OCI-LY1 (cell line): ENCODE measurements around the gene GFI1.

Source experiments
- H2AFZ ChIP-seq: fragments of 200-600 bp; sonication (generic), shearing (Covaris generic); 2 replicates; pipeline ENCODE4 v1.6.0; 2014; ENCODE audit warnings: antibody characterized with exemption, mild to moderate bottlenecking, low read length
- H3F3A ChIP-seq: fragments of 200-600 bp; sonication (generic), shearing (Covaris generic); 2 replicates; pipeline ENCODE4 v1.6.0; 2014; ENCODE audit warnings: mild to moderate bottlenecking, antibody characterized with exemption, low read length, moderate library complexity; ENCODE audit not compliant: insufficient read depth
- H3K27ac ChIP-seq: fragments of 200-600 bp; sonication (generic); 2 replicates; pipeline ENCODE4 v1.5.1; 2014; ENCODE audit warnings: low read length, mixed run types, mild to moderate bottlenecking, low read depth; ENCODE audit not compliant: poor library complexity, severe bottlenecking
- H3K27me3 ChIP-seq: fragments of 200-600 bp; sonication (generic); 2 replicates; pipeline ENCODE4 v1.6.0; 2014; ENCODE audit warnings: antibody characterized with exemption, mild to moderate bottlenecking, low read length, moderate library complexity; ENCODE audit not compliant: insufficient read depth
- H3K36me3 ChIP-seq: fragments of 200-600 bp; sonication (generic); 2 replicates; pipeline ENCODE4 v1.6.1; 2014; ENCODE audit warnings: mild to moderate bottlenecking, antibody characterized with exemption, low read length, moderate library complexity, mixed read lengths; ENCODE audit not compliant: insufficient read depth
- H3K4me1 ChIP-seq: fragments of 200-600 bp; sonication (generic); 2 replicates; pipeline ENCODE4 v1.5.1; 2014; ENCODE audit warnings: mild to moderate bottlenecking, low read length, moderate library complexity; ENCODE audit not compliant: insufficient read depth, severe bottlenecking
- H3K4me2 ChIP-seq: fragments of 200-600 bp; sonication (generic), shearing (Covaris generic); 2 replicates; pipeline ENCODE4 v1.6.1; 2014; ENCODE audit warnings: low read length
- H3K4me3 ChIP-seq: fragments of 200-600 bp; sonication (generic); 2 replicates; pipeline ENCODE4 v1.5.1; 2014; ENCODE audit warnings: low read length, low read depth, mild to moderate bottlenecking, mixed read lengths; ENCODE audit not compliant: poor library complexity, severe bottlenecking
- H3K79me2 ChIP-seq: fragments of 200-600 bp; shearing (Covaris generic); 2 replicates; pipeline ENCODE4 v1.6.1; 2016; ENCODE audit warnings: mixed run types, low read length, mixed read lengths; ENCODE audit not compliant: insufficient read depth
- H3K9ac ChIP-seq: fragments of 200-600 bp; sonication (generic), shearing (Covaris generic); 2 replicates; pipeline ENCODE4 v1.6.1; 2014; ENCODE audit warnings: mild to moderate bottlenecking, low read length, mixed read lengths
- H3K9me2 ChIP-seq: fragments of 200-600 bp; sonication (generic), shearing (Covaris generic); 2 replicates; pipeline ENCODE4 v1.6.1; 2014; ENCODE audit warnings: low read depth, mild to moderate bottlenecking, low read length, mixed read lengths
- H3K9me3 ChIP-seq: fragments of 200-600 bp; shearing (Covaris generic); 2 replicates; pipeline ENCODE4 v1.6.1; 2014; ENCODE audit warnings: low read length, mixed read lengths
- H4K20me1 ChIP-seq: fragments of 200-600 bp; sonication (generic), shearing (Covaris generic); 2 replicates; pipeline ENCODE4 v1.6.0; 2016; ENCODE audit warnings: mild to moderate bottlenecking, low read length; ENCODE audit not compliant: insufficient read depth
- CTCF ChIP-seq: fragments of 200-600 bp; sonication (generic), shearing (Covaris generic); IDR thresholded peaks from 2 replicates; pipeline ENCODE4 v1.5.1; 2017; ENCODE audit warnings: mild to moderate bottlenecking, antibody characterized with exemption, low read length, moderate library complexity, mixed read lengths
- EZH2 ChIP-seq: fragments of 200-600 bp; sonication (generic), shearing (Covaris generic); IDR thresholded peaks from 2 replicates; pipeline ENCODE4 v1.8.0; 2017; ENCODE audit warnings: borderline replicate concordance, mixed run types, mild to moderate bottlenecking, antibody characterized with exemption, low read length, moderate library complexity, mixed read lengths

GFI1 gene

GRCh38 chr1:92446546-92446945, 40.2 kb downstream of the GFI1 start:
- H3K9me3 ChIP-seq, result no peaks in the 10 kb centered on the region
- no peak overlapping the region for H3K27ac ChIP-seq
- H3K27me3 ChIP-seq, result no peaks in the 10 kb centered on the region
- H3K36me3 ChIP-seq, result no peaks in the 10 kb centered on the region
- no peaks in the 10 kb centered on the region for H3K9me2 ChIP-seq
- H3F3A ChIP-seq, result no peaks in the 10 kb centered on the region
- H4K20me1 ChIP-seq, result no peaks in the 10 kb centered on the region
- no peaks in the 10 kb centered on the region for H3K79me2 ChIP-seq
- H3K4me3 ChIP-seq, result no peak overlapping the region
- no peak overlapping the region for H3K9ac ChIP-seq
- TF ChIP-seq EZH2, result no peak
- no peak for TF ChIP-seq CTCF
- no peaks in the 10 kb centered on the region for H3K4me1 ChIP-seq
- no peak overlapping the region for H2AFZ ChIP-seq
- no peak overlapping the region for H3K4me2 ChIP-seq

DNA sequence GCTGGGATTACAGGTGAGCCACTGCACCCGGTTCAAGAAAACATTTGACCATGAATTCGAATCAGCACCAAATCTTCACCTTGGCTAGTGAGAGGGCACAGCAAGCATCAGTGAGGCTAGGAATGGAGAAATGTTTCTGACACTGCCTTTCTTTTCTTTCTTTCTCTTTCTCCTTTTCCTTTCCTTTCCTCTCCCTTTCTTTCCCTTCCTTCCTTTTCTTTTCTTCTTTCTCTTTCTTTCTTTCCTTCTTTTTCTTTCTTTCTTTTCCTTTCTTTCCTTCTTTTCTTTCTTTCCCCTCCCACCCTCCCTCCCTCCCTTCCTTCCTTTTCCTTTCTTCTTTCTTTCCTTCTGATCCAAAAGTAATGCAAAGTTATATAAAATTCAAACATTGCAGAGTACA, 40.9 kb downstream of the GFI1 start:
- no peak overlapping the region for H2AFZ ChIP-seq

DNA sequence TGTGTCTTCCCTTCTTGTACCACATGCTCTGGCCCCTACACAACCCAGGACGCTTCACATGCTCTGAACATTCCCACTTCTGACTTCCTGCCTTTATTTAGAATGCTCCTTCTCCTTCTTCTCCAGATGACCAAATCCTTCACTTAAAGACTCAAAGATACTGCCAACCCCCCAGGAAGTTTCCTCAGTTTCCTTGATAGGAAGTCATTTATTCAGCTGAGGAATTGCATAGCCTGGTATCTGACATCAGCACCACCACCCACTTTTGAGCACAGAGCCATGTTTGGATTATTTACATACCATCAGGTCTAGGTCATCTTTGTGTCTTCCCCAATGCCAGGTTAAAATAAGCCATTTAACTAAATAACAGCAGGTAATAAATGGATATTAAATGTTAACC, 42.4 kb downstream of the GFI1 start:
- Histone ChIP-seq H3K9ac (no peak overlapping the region), H3K4me2 (no peak overlapping the region), H3K9me3 (no peaks in the 10 kb centered on the region), H3K36me3 (no peaks in the 10 kb centered on the region), H3K27ac (no peak overlapping the region), H3K9me2 (no peaks in the 10 kb centered on the region), H3K4me3 (no peak overlapping the region), H3K4me1 (no peaks in the 10 kb centered on the region), H4K20me1 (no peaks in the 10 kb centered on the region), H2AFZ (no peak overlapping the region), H3F3A (no peaks in the 10 kb centered on the region), H3K27me3 (no peaks in the 10 kb centered on the region), H3K79me2 (no peaks in the 10 kb centered on the region)
- TF ChIP-seq CTCF, result no peak
- TF ChIP-seq EZH2, result no peak

More for the DNA sequence above, 40.9 kb downstream of the GFI1 start:
- Histone ChIP-seq H3K27me3 (no peaks in the 10 kb centered on the region), H3K4me1 (no peaks in the 10 kb centered on the region), H3K27ac (no peak overlapping the region), H3F3A (no peaks in the 10 kb centered on the region), H4K20me1 (no peaks in the 10 kb centered on the region), H3K9ac (no peak overlapping the region), H3K36me3 (no peaks in the 10 kb centered on the region), H3K4me3 (no peak overlapping the region), H3K9me2 (no peaks in the 10 kb centered on the region), H3K79me2 (no peaks in the 10 kb centered on the region), H3K9me3 (no peaks in the 10 kb centered on the region), H3K4me2 (no peak overlapping the region)
- TF ChIP-seq EZH2 (no peak), CTCF (no peak)
